Activated CD8-positive, alpha-beta memory T cell treated with anti-CD3 and anti-CD28 coated beads, Interleukin-2, amount 50 U/mL, for 1 hour (primary cell): ENCODE data around the gene AKR1C2.
"Not testable (repeated sequence)": the region's sequence is repeated elsewhere in the genome, so short reads cannot be mapped to it uniquely, and the experiment has no call there.

Experiments used
- DNase-seq: peaks from one replicate; pipeline ENCODE4 v3.0.0-alpha.2; 2020; ENCODE audit errors: extremely low read depth

Gene AKR1C2

DNA sequence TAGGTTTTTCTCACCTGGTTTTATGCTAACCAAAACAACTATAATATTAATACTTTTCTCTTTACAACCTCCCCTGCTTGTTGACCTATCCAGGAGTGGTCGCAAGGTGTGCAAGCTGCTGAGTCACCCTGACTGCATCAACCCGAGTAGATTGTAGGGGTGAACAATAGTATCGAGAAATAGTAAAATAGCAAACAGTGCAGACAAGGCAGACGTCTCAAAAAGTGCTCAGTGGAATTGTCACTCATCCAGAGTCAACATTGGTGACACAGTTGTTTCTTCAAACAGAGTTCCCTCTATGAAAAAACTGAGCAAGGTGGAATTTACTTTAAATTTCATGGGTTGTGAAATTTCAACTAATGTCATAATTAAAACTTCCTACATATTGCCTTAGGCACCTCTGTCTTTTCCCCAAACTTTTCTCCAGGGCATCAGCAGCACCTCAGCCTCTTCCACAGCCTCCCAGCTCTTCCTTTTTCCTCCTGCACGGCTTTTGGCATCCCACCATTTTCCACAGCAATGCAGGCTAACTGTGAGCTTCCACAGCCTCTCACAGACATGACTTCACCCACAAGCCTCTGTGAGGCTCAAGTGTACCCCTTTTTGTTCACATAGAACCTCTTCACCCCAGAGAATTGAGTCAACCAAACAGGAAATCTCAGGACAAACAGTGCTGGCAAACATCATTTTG lies 46.6 kb downstream of the AKR1C2 start:
- DNase-seq = not testable (repeated sequence)

DNA sequence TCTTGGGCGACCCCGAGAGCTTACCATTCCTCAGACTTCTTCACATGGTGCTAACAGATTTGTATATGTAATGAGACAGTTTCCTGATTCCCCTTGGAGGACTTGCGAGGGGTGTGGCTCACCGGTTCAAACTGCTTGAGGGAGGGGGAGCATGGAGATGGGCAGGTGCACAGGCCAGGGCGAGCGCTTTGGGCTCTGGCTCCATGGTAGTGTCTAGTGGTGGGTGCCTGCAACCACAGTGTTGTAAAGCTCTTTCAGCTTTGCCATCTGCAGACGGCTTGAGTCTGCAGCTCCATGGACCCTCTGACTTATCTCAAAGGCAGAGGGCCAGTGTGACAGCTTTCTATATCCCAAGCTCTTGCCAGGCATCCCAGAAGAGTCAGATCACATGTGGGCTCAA lies 47.6 kb downstream of the AKR1C2 start:
- not testable (repeated sequence) for DNase-seq

DNA sequence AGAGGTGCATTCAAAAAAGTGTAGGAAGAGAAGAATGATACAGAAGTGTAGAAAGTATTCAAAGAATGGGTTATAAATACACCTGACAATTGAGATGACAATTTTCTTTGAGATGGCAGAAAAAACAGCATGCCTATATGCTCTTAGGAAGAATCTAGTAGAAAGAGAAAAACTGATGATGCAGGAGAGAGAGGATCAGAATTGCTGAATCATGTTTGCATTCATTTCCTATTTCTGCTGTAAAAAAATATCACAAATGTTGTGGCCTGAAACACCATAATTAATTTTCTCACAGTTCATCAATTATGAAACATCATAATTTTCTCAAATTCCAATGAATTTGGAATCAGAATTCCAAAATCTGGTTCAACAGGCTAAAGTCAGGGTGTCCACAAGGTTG lies 50.3 kb downstream of the AKR1C2 start:
- DNase-seq = no peak

DNA sequence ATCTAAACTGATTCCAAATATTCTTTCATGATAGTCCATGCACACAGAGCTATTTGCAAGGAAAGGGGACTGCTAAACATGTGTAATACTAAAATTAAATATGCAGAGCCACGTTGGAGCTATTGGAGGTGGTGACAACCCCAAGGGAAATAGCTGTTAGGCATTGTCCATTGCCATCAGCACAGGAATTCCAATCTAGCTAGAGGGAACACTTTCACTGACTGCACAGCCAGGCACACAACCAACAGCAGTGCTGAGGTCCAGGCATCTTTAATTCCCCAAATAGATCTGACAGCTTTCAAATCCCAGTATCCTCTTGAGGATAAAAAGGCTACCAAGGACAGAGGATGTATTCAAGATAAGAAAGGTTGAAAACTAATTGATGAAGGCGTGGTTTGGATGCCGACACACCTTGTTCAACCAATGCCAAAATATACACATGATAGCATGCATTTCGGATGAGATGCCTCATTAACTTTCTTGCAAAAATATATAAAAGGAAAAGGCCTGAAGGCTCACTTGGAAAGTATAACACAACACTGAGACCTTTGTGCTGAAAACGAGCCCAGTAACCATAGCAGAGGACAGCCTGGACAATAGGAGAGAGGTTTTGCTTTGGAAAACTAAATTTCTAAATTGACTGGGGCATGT lies 52.0 kb downstream of the AKR1C2 start:
- not testable (repeated sequence) for DNase-seq

DNA sequence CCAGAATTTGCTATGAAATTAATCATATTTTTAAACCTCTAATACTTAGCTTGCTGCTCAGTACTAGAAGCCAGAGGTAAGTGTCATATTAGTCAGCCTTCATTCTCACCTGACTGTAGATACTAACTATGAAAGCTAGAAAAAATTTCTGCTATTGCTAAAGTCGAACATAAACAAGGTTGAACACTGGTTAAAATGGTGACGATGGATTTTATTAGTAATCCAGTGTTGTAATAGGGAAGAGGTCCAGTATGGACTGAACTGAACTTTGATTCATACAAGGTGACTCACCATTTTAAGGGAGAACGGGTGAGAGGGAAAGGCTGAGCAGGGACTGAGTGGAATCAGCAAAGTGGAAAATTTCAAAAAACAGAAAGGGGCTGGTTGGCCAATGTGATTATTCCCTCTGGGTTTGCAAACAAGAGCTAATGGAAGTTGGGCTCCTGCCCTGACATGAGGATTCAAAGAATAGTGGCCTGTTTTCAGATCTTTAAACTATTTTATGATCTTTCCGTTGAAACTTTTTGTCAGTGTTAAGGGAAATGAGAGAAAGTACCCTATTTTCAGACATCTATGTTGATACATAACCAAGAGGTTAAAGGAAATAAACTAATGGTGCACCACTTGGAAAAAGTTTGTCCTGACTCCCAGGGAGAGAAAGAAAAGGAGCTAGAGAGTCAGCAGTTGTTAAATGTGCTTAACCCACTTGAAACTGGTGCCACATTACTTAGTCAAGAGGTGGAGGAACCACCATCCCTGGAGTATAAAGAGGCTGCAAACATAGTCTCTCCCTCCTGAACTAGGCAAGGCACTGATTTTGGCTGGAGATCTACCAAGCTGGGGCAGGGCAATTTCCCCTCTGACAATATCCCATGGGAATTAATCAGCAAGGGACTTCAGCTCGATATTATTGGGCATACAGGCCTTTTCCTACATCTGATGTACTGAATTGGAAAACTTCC lies 55.7 kb downstream of the AKR1C2 start:
- no peak for DNase-seq

DNA sequence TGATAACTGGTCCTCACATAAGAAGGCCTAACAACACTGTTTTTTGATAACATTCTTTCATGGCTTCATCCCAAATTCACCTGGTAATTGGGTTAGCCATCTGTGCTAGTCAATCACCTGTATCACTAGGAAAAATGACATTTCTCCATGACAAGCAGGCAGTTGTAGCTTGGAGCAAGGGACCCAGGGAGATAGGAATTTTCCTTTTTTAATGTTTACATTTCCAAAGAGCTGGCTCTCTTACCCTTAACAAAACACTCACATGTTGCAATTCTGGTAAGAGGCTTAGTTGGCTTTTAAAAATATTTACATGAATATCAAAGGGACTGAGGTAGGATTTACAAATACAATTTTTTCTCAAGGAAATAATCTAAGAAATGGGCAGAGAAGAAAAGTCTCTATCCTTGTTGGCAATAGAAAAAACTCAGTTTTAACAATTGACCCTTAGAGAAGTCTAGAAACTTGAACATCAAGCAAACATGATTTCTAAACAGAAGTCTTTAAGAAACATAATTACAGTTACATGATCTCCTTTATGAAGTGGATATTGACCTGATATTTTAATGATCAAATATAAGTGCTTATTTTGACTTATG lies 56.5 kb downstream of the AKR1C2 start:
- no peak for DNase-seq

DNA sequence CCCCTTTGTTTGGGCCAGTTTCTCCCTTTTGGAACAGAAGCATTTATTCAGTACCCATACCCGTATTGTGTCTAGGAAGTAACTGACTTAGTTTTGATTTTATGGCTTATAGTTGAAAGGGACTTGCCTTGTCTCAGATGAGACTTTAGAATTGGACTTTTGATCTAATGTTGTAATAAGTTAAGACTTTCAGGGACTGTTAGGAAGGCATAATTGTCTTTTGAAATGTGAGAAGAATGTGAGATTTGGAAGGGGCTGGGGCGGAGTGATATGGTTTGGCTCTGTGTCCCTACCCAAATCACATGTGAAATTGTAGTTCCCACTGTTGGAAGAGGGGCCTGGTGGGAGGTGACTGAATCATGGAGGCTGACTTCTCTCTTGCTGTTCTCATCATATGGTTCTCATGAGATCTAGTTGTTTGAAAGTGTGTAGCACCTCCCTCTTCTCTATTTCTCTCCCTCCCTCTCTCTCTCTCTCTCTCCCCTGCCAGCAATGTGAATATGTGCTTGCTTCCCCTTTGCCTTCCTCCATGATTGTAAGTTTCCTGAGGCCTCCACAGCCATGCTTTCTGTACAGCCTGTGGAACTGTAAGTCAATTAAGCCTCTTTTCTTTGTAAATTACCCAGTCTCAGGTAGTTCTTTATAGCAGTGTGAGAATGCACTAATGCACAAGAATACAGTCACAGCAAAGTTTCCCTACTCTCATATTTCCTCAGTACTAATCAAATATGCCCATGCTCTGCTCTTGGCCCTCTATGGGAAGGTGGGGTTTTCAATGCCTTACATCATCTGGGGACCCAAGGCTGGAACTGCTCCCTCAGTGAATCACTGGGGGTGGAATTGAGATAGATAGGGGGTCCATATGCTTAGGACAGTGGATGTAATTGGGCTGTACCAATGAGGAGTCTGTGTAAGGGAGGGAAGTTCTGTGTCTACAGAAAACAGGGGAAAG lies 57.6 kb downstream of the AKR1C2 start:
- no peak for DNase-seq

DNA sequence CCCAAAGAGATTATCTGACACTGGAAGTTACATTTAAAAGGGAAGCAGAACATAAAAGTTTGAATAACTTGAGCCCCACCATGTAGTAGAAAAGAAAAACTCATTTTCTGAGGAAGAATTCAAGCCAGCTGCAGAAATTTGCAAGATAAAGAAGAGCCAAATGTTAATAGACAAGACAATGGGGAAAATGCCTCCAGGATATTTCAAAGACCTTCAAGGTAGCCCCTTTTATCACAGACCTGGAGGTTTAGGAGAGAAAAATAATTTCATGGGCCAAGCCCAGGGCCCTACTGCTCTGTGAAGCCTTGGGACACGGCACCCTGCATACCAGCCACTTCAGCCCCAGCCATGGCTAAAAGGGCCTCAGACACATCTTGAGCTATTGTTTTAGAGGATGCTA lies 58.8 kb downstream of the AKR1C2 start:
- DNase-seq = no peak

DNA sequence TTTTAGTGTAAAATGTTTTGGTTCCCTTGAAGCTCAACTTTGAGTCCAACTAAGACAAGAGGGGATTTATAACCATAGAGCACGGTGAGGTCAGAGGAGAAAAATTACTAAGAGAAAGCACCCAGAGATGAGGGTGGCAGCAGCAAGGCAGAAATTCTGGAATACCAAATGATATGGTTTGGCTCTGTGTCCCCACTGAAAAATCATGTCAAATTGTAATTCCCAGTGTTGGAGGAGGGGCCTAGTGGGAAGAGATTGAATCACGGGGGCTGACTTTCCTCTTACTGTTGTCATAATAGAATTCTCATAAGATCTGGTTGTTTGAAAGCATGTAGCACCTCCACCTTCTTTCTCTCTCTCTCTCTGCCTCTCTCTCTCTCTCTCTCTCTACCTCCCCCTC lies 59.8 kb downstream of the AKR1C2 start:
- no peak for DNase-seq

DNA sequence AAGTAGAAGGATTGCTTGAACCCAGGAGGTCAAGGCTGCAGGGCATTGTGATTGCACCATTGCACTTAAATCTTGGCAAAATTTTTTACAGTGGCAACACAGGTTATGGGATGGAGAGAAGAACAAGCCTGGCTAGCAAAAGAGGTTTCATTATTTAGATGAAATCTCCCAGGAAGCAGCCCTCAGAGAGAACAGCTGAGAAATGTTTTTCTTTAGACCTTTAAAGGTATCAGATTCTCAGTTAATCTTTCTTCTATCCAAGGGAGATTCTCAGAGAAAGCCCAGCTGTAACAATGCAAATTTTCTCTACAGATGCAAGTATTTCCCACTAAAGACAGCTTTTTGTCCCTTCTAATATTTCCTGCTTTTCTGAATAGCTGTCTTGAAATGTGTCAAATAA lies 60.2 kb downstream of the AKR1C2 start:
- not testable (repeated sequence) for DNase-seq

DNA sequence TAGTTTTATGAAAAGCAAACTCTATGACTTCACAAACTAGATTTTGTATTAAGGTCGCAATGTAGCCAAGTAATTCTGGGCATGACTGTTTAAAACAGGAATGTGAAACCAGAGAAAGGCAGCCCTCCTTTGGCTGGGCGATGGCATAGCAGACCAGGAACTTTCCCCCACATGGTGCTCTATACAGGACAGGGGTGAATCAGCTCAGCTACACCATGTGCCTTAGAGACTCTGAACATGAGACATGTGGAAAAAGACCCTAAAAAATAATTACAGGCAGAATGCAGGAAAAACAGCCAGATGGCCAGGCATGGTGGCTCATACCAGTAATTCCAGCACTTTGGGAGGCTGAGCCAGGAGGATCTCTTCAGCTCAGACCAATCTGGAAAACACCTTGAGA lies 60.7 kb downstream of the AKR1C2 start:
- DNase-seq = not testable (repeated sequence)

DNA sequence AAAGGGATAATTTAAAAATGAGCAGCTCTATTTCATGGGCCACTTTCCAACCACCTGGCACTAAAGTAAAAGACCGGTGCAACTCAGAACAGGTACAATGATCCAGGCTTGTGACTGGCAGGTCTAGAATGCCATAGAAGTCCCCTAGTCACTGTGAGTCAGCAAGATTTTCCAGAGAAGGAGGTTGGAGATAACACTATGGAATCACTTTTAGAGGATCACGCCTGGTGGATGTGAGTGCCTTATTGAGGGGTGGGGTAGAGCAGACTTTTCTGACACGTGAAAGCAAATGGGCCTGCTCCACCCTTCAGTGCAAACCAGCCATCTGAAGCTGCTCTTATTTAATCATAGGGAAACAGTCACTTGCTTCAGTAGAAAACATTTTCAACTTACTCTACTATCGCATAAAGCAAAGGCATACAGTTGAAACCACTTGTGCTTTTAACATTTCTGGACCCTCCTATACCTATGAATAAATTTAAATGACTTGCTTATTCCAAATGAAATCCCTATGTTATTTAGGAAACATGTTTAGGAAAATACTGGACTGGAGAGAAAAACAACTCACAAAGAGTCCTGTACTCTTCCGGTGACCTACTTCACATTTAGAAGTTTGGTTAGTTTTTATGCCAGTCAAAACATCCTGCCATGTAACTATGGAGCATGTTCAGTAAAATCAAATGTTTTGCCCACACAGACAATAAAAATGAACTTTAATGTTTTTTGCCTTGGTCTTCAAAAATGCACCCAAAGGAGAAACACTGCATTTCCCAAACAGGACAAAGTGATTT lies 61.9 kb downstream of the AKR1C2 start:
- no peak for DNase-seq

DNA sequence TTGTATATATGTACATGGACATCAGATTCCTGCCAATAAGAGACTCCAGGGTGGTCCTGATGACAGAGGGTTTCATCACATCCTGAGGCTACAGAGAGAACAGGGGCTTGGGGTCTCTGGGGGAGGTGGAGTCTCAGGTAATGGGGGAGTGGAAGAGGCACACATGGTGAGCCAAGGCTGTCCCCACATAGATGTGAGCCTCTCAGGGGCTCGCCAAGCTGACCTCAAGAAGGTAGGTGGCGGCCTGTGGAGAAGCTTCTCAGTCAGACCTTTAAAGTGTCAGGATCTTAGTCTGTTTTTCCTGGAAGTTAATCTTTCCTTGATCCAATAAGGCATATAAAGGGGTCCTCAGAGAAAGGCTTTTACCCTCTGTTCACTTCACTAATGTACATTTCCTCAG lies 62.7 kb downstream of the AKR1C2 start:
- not testable (repeated sequence) for DNase-seq

DNA sequence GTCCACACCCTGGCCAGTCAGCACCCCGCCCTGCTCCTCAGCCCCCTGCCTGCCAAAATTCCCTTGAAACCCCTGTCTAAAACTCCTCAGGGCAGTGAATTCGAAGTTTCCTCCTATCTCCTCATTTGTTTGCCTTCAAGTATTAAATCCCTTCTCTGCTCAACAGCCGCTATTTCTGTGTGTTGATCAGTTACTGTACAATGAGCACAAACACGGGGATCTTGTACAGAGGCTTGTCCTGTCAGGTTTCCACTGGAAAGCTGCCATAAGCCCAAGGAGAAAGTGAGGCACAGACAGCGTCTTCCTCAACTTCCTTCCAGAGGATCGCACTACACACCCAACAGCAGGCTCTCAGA lies 63.6 kb downstream of the AKR1C2 start:
- DNase-seq = not testable (repeated sequence)

DNA sequence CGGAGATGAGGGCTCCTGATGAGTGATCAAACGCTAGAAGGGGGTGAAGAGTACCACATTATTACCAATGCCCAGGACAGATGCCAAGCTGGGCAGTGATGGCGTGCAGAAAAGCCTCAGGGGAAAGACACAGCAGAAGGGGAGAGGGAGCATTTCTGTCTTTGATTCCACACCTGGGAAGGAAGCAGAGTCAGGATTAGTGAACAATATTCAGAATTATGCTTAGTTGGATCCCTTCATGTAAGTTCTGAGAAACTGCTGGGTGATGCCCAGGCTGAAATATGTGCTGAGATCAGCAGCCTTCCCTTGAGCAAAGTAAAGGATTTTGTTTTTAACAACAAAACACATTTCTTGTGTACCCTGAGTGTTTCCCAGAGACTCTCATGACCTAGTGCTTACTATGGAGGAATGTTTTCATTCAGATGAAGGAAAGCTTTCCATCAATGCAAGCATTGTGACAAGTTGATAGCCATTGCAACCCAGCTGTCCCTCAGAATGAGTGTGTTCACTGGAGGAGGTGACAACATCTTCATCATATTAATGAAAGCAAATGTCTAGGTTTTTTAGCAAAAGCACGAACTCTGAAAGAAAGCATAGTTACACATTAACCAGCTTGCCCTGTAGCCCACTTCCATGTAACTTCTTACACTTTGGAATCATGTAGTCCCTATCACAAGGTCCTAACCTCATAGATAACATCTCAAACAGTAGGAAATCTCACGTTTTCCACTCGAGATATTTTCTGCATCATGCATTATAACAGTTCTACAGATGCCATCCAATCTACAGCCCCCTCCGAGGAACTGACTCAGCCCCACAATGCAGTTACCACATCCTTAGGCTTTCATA lies 64.2 kb downstream of the AKR1C2 start:
- no peak for DNase-seq
